CD4-positive, alpha-beta T cell treated with Interleukin-21 for 1 hour (primary cell): ENCODE measurements around the gene TMEM260.
"Not testable (repeated sequence)": the region's sequence is repeated elsewhere in the genome, so short reads cannot be mapped to it uniquely, and the experiment has no call there.

ENCODE experiments used
- DNase-seq: peaks from one replicate; pipeline ENCODE4 v3.0.0-alpha.2; 2020

TMEM260 gene

GRCh38 chr14:56603648-56604047 lies 24.1 kb downstream of the TMEM260 start:
- no peak for DNase-seq

- DNase-seq: no peak
Observed at GRCh38 chr14:56608689-56609088, 29.1 kb downstream of the TMEM260 start.

- DNase-seq: not testable (repeated sequence)
Observed at GRCh38 chr14:56611663-56612062, 32.1 kb downstream of the TMEM260 start.

GRCh38 chr14:56617084-56617483 lies 37.5 kb downstream of the TMEM260 start:
- DNase-seq: no peak

GRCh38 chr14:56630707-56631106 lies 51.1 kb downstream of the TMEM260 start:
- no peak for DNase-seq

- no peak for DNase-seq
Observed at GRCh38 chr14:56632195-56632594, 52.6 kb downstream of the TMEM260 start.

GRCh38 chr14:56633544-56633943 lies 53.9 kb downstream of the TMEM260 start:
- DNase-seq: no peak

- DNase-seq: no peak
Observed at GRCh38 chr14:56635041-56635440, 55.4 kb downstream of the TMEM260 start.

GRCh38 chr14:56647493-56647892 lies 67.9 kb downstream of the TMEM260 start:
- DNase-seq: no peak

- no peak for DNase-seq
Observed at GRCh38 chr14:56648508-56649301, 69.1 kb downstream of the TMEM260 start.

- DNase-seq: no peak
Observed at GRCh38 chr14:56649382-56649781, 69.8 kb downstream of the TMEM260 start.

- no peak for DNase-seq
Observed at GRCh38 chr14:56650048-56650447, 70.5 kb downstream of the TMEM260 start.

GRCh38 chr14:56650979-56651378 lies 71.4 kb downstream of the TMEM260 start:
- no peak for DNase-seq

GRCh38 chr14:56657604-56658003 lies 78.0 kb downstream of the TMEM260 start:
- no peak for DNase-seq

- no peak for DNase-seq
Observed at GRCh38 chr14:56659378-56659777, 79.8 kb downstream of the TMEM260 start.

- DNase-seq: no peak
Observed at GRCh38 chr14:56659964-56660551, 80.5 kb downstream of the TMEM260 start.

GRCh38 chr14:56660677-56661389 lies 81.2 kb downstream of the TMEM260 start:
- no peak for DNase-seq

GRCh38 chr14:56661478-56661877 lies 81.9 kb downstream of the TMEM260 start:
- DNase-seq: no peak

- no peak for DNase-seq
Observed at GRCh38 chr14:56664811-56665421, 85.3 kb downstream of the TMEM260 start.

- DNase-seq: no peak
Observed at GRCh38 chr14:56666294-56666693, 86.7 kb downstream of the TMEM260 start.

- no peak for DNase-seq
Observed at GRCh38 chr14:56666716-56667115, 87.1 kb downstream of the TMEM260 start.

- not testable (repeated sequence) for DNase-seq
Observed at GRCh38 chr14:56667290-56667689, 87.7 kb downstream of the TMEM260 start.

- no peak for DNase-seq
Observed at GRCh38 chr14:56676042-56676441, 96.4 kb downstream of the TMEM260 start.

- DNase-seq: no peak
Observed at GRCh38 chr14:56678838-56679237, 99.2 kb downstream of the TMEM260 start.
